Activated naive CD8-positive, alpha-beta T cell treated with anti-CD3 and anti-CD28 coated beads for 36 hours (primary cell): Measurements from ENCODE around the gene SOHLH1. TPM values are rescaled to one million over a fixed set of nuclear protein-coding genes. Genes with fewer than 3 reads are reported as not detected.

ENCODE experiments used
- DNase-seq: peaks from one replicate; pipeline ENCODE4 v3.0.0; 2021
- H3K27ac Mint-ChIP-seq: one replicate; pipeline ENCODE4 v1.8.0; 2022; ENCODE audit warnings: mild to moderate bottlenecking, moderate library complexity, mixed read lengths
- H3K27me3 Mint-ChIP-seq: one replicate; pipeline ENCODE4 v1.8.0; 2022; ENCODE audit warnings: mild to moderate bottlenecking, mixed read lengths
- H3K36me3 Mint-ChIP-seq: one replicate; pipeline ENCODE4 v1.8.0; 2021; ENCODE audit warnings: mild to moderate bottlenecking, mixed read lengths
- H3K4me1 Mint-ChIP-seq: one replicate; pipeline ENCODE4 v1.8.0; 2021; ENCODE audit warnings: mixed read lengths
- H3K4me3 Mint-ChIP-seq: one replicate; pipeline ENCODE4 v1.8.0; 2022; ENCODE audit warnings: mild to moderate bottlenecking, moderate library complexity, mixed read lengths
- H3K9me3 Mint-ChIP-seq: one replicate; pipeline ENCODE4 v1.8.0; 2022; ENCODE audit warnings: mixed read lengths
- total RNA-seq, 2 experiments: library from RNA; stranded (reverse); gene quantifications; one replicate each; pipeline ENCODE4 v1.2.3, GENCODE V29; 2021

The SOHLH1 gene
- total RNA-seq, 2 experiments from 2014 or later, result not detected

DNA sequence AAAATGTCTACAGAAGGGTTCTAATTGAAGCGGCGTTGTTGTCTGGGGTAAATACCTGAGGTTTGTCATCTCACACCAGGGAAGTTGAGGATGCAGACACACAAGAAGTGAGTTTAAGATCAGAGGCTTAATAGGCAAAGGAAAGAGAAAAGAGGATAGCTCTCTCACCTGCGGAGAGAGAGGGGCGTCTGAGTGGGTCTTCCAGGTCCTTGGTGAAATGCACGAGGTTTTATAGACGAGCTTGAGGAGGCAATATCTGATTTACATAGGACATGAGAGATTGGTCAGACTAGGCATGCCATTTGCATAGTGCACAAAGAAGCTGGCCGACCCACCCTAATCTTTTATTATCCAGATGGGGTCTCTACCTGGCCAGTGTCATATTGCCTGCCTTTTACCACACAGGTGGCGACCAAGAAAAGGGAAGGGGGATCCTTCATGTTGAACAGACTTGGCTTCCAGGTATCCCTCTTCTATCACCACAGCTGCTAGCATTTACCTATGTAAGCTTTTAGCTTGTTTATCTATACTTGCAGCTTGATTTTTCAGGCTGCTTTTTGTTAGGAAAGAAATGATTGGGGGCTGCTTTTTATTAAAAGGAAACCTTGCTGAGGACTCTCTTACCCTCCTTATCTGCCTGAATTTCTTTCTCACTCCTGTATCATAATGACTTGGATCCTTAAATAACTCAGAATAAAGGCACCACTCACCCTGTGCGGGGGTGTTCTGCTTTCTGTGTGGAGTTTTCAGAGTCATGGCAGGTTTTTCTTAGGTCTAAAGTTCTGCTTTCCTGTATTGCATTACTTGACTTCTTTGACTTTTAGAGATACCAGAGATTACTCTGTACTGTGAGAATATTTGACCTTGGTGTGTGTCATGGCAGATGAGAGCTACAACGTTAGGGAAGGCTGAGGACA, 50.5 kb downstream of the SOHLH1 start:
- Mint-ChIP-seq H3K4me1 (no peaks in the 10 kb centered on the region), H3K27ac (no peak overlapping the region), H3K4me3 (no peak overlapping the region), H3K36me3 (peaks cover 3% of the 10 kb centered on the region), H3K9me3 (peaks cover 46% of the 10 kb centered on the region), H3K27me3 (peaks cover 6% of the 10 kb centered on the region)
- no peak for DNase-seq

- Mint-ChIP-seq H3K9me3 (peaks cover 50% of the 10 kb centered on the region), H3K4me3 (no peak overlapping the region), H3K27me3 (peaks cover 6% of the 10 kb centered on the region), H3K36me3 (peaks cover 3% of the 10 kb centered on the region), H3K4me1 (no peaks in the 10 kb centered on the region), H3K27ac (no peak overlapping the region)
- no peak for DNase-seq
These were observed 51.4 kb downstream of the SOHLH1 start for GRCh38 chr9:135647884-135648283.

DNA sequence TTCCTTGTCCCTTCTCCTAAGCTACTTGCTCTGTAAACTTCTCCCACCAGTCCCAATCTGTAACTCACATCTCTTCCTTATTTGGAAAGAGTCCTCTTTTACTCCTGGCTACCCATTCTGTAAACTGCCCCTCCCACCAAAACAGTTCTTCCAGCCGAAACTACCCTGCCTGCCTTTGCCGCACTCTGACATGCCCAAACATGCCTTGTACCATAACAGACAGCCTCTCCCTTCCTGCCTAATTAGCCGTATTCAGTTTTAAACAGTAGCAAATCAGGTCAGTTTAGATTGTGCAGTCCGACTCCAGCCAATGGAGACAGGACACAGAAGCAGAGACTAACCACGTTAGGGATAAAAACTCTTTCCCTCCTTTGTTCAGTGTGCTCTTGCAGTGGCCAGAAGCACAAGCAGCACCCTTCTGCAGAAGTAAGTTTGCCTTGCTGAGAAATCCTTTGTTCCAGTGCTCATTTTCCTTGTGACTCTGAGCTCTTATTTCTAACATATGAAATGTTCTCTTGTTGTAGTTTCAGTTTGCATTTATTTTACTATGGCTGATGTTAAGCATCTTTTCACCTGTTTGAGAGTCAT, 54.6 kb downstream of the SOHLH1 start:
- Mint-ChIP-seq H3K9me3 (peaks cover 46% of the 10 kb centered on the region), H3K36me3 (no peaks in the 10 kb centered on the region), H3K4me3 (no peak overlapping the region), H3K27me3 (peaks cover 9% of the 10 kb centered on the region), H3K4me1 (no peaks in the 10 kb centered on the region), H3K27ac (no peak overlapping the region)
- no peak for DNase-seq

Other genes with a start within 250 kb of the SOHLH1 start
- under 1 TPM; 0.20 to 0.27 TPM for gene PPP1R26, start 219.7 kb downstream of the SOHLH1 start, total RNA-seq
- gene MRPS2, start 198.8 kb downstream of the SOHLH1 start, total RNA-seq, result 10 to 100 TPM; 74.0 to 78.8 TPM
- gene LCN1, start 178.0 kb downstream of the SOHLH1 start, total RNA-seq, result not detected
- not detected for gene OBP2A, start 153.4 kb downstream of the SOHLH1 start, total RNA-seq
- not detected for gene PAEP, start 137.7 kb downstream of the SOHLH1 start, total RNA-seq
- gene GLT6D1, start 59.9 kb downstream of the SOHLH1 start, total RNA-seq, result not detected
- not detected for gene LCN9, start 36.2 kb downstream of the SOHLH1 start, total RNA-seq
- not detected for gene KCNT1, start 2.7 kb upstream of the SOHLH1 start, total RNA-seq
- gene CAMSAP1, start 208.1 kb upstream of the SOHLH1 start, total RNA-seq, result 10 to 100 TPM; 19.9 to 21.8 TPM